ENCODE measurements around the gene GAPDHS.

GAPDHS gene

DNA sequence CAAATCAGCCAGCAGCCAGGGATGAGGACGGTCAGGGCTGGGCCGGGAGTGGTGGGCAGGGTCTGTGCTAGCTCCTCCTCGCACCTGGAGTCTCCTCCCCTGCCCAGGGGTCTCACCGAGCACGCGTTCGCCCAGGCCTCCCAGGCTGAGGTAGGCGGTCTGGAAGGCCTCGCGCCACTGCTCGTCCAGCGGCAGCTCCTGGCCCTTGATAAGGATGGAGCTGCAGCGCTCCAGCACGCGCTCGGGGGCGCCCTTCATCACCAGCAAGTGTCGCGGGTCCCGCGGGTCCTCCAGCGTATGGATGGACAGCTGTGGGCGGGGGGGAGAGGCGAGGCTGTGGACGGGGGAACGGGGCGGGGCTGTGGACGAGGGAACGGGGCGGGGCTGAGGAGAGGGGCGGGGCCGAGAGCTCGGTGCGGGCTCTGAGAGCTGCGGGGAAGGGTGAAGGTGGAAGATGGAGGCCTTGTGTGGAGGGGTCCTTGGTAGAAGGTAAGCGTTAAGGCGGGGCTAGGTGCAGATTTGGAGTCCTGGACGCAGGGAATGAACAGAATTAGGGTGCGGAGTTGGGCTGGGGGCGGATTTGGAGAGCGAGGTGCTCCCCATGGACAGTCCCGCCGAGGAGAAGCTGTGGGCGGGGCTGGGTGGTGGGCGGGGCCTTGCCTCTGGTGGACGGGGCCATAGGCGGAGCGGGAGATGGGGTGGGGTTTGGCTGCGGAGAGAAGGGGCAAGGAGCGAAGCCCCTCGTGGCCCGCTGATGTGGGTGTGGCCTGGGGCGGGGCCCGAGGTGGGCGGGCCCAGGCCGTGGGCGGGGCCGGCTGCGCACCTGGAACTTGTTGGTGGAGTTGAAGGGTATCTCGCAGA is 24.5 kb downstream of the GAPDHS start:
- ATAC-seq (peak; percentile 51), DNase-seq (peak; percentile 71)

DNA sequence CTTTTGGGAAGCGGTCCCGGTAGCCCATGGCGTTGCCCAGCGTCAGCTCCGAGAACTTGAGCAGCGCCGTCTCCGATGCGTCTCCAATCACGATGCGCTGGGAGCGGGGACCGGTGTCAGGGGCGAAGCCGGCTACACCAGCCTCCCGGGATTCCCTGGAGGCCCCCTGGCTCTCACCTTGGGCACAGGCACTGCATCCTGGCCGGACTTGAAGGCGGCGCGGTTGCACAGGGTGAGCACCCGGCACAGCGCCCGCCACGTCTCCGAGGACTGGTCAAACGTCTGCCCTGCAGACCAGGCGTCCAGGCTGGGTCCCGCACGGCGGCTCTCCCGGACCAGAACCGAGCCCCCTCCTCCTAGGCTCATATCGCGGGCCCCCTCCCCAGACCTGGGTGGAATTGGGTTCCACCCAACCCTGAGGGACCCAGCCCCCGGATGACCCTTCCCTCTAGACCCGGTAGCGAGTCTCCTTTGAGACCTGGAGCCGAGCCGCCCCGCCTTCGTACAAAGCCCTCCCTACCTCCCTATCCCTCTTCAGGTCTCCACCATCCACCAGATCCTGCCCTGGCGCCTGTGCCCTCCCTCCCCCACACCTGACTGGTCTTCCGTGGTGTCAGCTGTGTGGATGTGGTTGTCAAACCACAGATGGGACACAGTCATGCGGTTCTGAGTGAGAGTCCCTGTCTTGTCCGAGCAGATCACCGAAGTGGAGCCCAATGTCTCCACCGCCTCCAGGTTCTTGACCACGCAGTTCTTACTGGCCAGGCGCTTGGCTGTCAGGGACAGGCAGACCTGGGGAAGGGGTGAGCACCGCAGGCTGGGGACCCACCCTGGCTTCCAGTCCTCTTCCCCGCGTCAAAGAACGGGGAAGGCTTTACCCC is 25.4 kb downstream of the GAPDHS start:
- no peak for DNase-seq
- ATAC-seq: no peak

DNA sequence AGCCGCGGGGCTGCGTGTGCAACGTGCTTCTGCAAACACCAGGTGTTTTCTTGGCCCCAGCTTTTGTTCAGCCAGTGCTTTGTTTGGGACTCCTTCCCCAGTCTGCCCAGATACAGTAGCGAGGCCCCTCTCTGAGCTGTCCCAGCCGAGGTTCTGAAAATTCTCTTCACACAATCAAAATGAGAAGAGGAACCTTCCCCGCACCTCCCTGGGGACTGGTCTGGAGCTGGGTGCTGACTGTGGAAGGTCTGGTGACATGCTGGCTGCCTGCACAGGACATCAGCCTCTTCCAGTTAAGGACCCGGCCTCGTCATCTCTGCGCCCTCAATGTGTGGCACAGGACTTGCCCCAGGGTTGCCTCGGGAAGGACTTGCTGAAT is 26.0 kb downstream of the GAPDHS start:
- ATAC-seq: no peak

GRCh38 chr19:35559781-35560180 is 26.5 kb downstream of the GAPDHS start:
- DNase-seq (no peak), ATAC-seq (no peak)

More for the DNA sequence above, 26.0 kb downstream of the GAPDHS start:
- DNase-seq: no peak

DNA sequence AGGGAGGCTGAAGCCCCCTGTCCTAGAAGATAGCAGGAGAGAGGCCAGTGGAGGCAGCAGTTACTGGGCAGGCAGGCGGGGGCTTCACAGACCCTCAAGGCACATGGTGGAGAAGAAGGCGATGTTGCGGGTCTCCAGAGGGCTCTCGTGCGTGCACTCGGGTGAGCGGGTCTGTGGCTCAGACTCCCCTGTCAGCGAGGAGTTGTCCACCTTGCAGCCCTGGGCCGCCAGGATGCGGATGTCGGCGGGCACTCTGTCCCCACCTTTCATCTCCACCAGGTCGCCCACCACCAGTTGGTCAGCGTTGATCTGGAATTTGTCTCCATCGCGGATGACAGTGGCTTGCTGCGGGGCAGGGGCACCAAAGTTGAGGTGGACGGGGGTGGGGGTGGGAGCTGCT is 27.0 kb downstream of the GAPDHS start:
- ATAC-seq (no peak), DNase-seq (no peak)

- no peak for DNase-seq
- no peak for ATAC-seq
Measured at GRCh38 chr19:35560677-35561076, 27.4 kb downstream of the GAPDHS start.

GRCh38 chr19:35561436-35561835 is 28.2 kb downstream of the GAPDHS start:
- DNase-seq: no peak

GRCh38 chr19:35562336-35562735 is 29.1 kb downstream of the GAPDHS start:
- ATAC-seq: no peak

More at GRCh38 chr19:35561436-35561835, 28.2 kb downstream of the GAPDHS start:
- ATAC-seq: no peak

DNA sequence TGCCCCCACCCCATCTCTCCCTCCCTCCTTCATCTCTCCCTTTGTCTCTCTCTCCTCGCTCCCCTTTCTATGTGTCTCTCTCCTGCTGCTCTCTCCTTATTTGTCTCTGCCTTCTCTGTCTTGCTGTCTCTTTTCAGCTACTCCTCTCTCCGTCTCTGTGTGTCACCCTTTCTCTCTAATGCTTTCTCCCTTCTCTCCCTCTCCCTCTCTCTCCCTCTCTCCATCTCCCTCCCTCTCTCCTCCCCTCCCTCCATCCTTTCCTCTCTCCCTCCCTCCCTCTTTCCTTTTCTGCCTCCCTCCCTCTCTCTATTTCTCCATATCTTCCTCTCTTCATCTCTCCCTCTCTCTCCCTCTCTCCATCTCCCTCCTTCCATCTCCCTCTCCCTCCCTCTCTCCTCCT is 29.5 kb downstream of the GAPDHS start:
- no peak for ATAC-seq

More at GRCh38 chr19:35562336-35562735, 29.1 kb downstream of the GAPDHS start:
- no peak for DNase-seq

GRCh38 chr19:35563207-35563829 is 30.1 kb downstream of the GAPDHS start, which contains the start of gene ATP4A:
Gene ATP4A (minus strand): TSS chr19:35563658. CDS start chr19:35563629, 29 bp downstream.
- no peak for ATAC-seq
- DNase-seq: no peak

More for the DNA sequence above, 29.5 kb downstream of the GAPDHS start:
- no peak for DNase-seq

DNA sequence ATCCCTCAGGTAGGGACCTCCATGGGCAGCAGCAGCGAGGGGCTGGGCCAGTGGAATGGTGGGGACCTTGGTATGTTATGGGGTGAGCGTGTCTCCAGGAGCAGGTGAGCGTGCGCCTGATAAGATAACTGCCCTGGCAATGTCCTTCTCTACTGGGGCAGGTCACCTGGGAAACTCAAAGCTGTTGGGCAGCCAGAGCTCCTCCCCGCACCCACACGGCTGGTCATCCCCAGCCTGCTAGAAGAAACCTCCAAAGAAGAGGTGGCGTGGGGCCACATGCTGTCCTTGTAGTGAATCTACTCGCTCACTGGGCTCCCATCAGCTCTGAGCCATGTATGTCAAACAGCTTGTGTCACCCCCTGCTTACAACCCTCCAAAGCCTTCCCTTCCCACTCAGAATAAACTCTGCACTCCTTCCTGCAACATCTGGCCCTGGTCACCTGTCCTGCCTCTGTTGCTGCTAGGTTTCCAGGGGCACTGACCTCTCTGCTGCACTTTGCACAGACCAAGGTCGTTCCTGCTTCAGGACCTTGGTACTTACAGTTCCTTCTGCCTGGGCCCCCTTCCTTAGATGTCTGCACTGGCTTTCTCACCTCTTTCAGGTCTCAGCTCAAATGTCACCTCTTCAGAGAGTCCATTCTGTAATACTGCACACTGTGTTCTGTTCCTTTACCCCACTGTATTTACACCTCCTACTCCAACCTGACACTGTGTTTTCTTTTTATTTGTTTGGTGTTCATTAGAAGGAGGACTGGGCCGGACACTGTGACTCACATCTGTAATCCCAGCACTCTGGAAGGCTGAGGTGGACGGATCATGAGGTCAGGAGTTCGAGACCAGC is 32.0 kb downstream of the GAPDHS start:
- no peak for DNase-seq
- ATAC-seq: no peak

- DNase-seq (no peak), ATAC-seq (no peak)
Measured at GRCh38 chr19:35566738-35567137, 33.5 kb downstream of the GAPDHS start.

DNA sequence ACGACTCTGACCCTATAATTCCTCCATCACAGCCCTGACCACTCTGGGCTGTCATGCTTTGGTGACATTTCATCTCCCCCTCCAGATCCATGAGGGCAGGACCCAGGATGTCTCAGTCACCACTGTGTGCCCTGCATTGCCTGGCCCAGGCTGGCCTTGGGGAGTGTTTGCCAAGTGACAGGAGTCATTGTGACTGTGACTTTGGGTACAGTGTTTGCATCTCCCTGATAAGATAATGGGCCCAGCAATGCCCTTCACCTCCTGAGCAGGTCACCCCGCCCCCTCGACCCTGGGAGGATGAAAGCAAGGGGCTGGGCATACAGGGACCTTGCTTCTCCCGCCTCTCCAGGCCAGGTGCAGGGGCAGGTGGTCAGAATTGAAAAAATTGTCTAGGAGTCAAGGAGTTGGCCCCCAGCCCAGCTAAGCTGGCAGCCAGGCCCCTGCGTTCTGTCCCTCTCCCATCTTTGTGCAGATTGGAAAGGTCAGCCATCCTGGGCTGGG is 36.1 kb downstream of the GAPDHS start:
- ATAC-seq: no peak
- DNase-seq: no peak

DNA sequence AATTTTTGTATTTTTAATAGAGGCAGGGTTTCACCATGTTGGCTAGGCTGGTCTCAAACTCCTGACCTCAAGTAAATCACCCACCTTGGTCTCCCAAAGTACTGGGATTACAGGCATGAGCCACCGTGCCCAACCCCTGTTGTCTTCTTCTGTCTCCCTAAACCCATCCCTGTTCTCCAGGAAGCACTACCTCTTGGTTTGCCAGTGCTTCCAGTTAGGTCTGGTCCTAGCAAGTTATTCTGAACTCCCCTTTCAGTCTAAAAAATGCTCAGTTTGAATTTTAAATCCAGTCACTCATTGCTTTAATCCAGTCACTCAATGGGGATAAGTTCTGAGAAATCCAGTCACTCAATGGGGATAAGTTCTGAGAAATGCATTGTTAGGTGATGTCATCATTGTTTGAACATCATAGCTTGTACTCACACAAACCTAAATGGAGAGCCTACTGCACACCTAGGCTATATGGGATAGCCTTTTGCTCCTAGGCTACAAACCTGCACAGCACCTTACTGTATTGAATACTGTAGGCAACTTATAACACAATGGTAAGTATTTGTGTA is 38.2 kb downstream of the GAPDHS start:
- ATAC-seq: no peak
- DNase-seq: no peak

GRCh38 chr19:35577918-35578317 is 44.7 kb downstream of the GAPDHS start:
- no peak for ATAC-seq
- no peak for DNase-seq

DNA sequence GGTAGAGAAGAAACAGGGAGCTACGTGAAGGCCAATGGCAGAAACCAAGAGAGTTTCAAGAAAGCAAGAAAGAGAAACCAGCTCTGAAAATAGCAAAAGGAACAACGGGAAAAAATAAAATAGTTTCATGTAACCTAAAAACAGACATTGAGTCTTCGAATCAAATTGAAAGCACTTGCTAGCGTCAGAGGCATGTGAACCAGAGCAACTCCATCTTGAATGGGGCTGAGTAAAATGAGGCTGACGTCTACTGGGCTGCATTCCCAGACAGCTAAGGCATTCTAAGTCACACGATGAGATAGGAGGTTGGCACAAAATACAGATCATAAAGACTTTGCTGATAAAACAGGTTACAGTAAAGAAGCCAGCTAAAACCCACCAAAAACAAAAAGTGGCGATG is 45.5 kb downstream of the GAPDHS start:
- ATAC-seq: no peak
- DNase-seq: no peak

DNA sequence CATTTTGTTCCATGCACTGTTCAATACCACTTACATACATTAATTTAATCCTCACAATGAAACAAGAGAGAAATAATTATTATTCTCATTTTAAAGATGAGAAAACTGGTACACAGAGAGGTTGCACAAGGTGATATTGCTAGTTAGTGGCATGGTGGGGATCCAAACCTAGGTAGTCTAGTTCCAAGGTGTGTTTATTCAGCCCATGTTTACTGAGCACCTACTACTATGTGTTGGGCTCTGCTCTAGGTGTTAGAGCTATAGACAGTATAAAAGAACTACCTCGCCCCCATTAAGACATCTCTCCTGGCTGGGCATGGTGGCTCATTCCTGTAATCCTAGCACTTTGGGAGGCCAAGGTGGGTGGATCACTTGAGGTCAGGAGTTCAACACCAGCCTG is 49.5 kb downstream of the GAPDHS start:
- ATAC-seq (no peak), DNase-seq (no peak)

DNA sequence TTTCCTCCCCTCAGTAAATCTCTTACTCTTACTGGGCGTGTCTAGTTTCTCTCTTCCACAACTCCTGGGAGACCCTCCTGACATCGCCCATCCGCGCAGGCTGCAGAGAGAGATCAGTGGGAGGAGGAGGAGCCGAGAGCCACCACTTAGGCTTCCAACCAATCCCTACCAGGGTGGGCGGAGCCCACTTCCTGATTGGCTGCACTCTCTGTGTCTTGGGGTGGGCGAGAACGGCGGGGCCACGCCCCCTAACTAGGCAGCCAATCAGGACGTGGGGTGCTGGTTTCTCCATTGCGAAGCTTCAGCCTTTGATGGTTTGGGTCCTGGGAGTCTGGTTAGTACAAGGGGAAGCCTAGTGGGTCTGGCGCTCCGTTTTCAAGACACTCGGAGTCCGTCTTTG is 52.6 kb downstream of the GAPDHS start, which contains the start of gene PMIS2:
PMIS2 (plus strand) TSS at position 326 of the 400 bp plus-strand sequence. CDS start 87 bp downstream, outside the sequence.
- no peak for ATAC-seq
- DNase-seq: peak; percentile 28

DNA sequence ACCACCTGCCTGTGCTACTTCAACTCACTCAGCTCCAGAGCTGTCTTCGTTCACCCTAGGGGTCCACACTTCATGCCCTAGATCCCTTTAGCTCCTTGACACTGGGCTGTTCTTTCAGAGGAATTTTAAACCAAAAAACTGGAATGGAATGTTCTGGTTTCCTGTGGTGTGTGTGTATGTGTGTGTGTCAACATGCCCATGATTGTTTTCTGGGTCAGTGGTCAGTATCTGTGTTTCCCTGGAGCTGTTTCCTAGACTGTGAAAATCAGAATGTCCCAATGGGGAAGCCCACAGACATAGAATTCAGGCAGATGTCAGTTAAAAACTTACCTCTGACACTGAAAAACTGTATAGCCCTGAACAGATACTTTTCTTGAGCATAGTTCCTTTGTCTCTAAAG is 54.1 kb downstream of the GAPDHS start:
- DNase-seq: no peak

DNA sequence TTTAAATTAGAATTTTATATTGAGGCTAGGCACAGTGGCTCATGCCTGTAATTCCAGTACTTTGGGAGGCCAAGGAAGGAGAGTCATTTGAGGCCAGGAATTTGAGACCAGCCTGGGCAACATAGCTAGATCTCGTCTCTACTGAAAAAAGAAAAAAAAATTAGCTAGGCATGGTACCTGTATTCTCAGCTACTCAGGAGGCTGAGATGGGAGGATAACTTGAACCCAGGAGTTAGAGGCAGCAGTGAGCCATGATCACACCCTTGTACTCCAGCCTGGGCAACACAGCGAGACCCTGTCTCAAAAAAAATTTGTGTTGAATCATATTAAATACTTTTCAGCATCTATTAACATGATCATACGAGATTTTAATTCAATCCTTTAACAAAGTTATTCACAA is 57.6 kb downstream of the GAPDHS start:
- ATAC-seq: no peak
- DNase-seq: no peak

More for the DNA sequence above, 54.1 kb downstream of the GAPDHS start:
- ATAC-seq: no peak

GRCh38 chr19:35592226-35592625 is 59.0 kb downstream of the GAPDHS start:
- ATAC-seq: no peak
- no peak for DNase-seq
